CD4-positive, alpha-beta T cell treated with Interleukin-21 for 1 hour (primary cell): ENCODE results near the gene LRFN4.

Experiments
- DNase-seq: peaks from one replicate; pipeline ENCODE4 v3.0.0-alpha.2; 2020

The LRFN4 gene

GRCh38 chr11:66894141-66894540, 37.3 kb downstream of the LRFN4 start:
- no peak for DNase-seq

DNA sequence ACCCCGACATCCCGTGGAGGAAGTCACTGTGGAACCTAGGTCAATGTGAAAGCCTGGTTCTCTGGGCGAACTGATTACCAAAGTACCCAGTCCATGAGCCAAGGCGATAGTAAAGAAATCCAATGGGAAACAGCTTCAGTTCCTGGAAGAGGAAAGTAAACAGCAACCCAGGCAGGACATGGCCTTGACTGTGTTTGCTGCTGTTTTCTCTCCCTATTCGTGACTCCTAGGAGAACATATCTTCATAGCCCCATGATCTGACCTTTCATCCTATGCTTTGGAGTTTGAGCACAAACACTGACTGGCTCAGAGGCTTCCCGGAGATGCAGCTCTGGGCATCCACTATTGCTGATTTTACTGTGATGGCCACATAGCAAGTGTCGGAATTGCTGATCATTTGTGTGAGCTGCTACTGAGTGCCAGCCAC, 45.1 kb downstream of the LRFN4 start:
- no peak for DNase-seq

- DNase-seq: no peak
Observed at GRCh38 chr11:66902486-66903177, 45.8 kb downstream of the LRFN4 start.

GRCh38 chr11:66904055-66904454, 47.2 kb downstream of the LRFN4 start:
- no peak for DNase-seq

DNA sequence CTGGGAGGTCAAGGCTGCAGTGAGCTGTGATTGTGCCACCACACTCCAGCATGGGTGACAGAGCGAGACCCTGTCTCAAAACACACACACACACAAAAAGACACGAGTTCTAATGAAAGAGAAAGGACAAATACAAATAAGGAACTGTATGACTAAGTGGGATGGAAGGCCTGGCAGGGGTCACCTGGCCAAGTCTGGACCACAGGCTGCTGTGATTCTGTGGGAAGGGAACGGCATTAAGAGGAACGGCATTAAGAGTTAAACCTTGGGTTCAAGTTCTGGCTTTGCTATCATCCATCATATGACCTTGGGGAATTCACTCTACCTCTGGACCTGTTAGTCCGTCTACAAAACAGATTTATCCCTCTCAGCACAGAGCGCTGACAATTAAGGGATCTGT, 47.7 kb downstream of the LRFN4 start:
- no peak for DNase-seq

- DNase-seq: no peak
Observed at GRCh38 chr11:66904981-66905521, 48.2 kb downstream of the LRFN4 start.

DNA sequence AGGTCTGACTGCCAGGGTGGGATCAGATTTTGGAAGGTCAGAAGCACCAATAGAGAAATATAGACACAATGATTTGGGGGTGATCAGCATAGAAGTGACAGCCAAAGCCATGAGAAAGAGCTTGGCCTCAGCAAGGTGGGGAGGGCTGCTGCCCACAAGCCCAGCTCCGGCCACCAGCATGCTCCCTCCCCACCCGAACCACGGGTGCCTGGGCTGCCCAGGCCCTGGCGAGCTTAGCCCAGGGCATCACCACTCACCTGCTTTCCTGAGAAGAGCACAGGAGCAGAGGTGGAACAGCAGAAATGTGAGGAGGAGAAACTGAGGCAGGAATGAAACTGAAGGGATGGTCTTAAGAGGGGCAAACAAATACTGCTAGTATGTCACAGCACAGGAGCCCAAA, 48.8 kb downstream of the LRFN4 start:
- no peak for DNase-seq

DNA sequence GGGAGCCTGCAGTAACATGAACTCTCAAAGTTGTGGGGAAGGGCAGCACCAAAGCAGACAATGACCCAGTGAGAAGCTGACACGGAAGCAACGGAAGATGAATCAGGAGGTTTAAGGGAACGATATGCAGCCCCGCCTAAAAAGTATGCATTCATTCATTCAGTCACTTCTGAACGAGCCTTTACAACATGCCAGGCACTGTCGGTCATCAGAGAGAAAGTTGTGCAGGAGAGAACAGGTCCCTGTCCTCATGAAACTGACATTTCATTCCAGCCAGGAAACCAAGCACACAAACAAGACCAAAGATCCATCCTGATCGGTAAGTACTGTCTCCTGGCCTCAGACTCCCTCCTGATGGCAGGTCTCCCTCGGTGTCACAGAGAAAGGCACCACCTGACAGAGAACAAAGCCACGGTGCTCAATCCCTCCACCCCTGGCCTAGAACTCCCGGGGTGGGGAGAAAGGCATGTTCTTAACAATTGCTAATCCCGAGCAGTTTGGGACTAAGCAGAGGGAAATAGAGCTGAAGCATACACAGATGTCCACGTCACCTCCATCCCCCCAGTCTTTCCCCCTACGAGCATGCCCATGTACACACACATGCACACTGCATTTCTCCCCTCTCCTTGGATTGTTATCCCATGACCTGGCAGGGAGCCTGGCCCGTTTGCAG, 49.3 kb downstream of the LRFN4 start:
- no peak for DNase-seq

DNA sequence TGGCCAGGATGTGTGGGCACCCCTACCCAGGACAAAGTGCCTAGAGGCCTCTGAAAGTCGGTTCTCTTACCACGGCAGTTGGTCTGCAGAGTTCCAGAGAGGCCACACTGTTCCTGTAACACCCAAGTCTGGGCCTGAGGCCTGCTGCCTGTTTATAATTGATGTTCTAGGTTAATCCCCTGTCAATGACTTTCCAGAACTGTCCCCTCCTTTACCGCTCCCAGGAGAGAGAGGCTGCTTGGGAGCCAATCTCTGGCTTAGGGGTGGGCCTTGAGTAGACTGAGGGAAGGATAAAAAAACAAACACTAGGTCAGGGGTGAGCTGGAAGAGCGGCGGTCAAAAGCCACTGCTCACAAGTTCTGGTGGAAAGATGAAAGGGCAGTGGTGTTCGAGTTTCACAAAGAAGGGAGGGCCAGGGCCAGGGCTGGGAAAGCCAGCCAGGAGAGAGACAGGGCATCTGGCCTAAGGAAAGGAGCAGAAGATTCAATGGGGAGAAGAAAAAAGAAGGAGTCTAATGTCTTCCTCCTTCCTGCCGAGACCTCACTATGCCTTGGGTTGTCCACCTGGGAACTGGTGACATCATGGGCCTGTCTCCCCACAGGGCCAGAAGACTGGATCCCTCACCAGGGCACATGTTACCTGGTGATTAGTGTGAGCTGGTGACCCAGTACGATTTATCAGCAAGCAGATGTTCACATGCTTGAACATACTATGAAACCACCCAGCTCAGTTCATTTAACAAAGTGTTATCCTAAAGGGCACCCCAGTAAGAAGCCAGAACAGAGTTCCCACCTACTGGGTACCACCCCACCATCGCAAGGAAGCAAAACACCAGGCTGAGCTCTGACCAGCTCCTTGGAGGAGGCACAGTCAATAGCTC, 51.1 kb downstream of the LRFN4 start:
- no peak for DNase-seq

- DNase-seq: no peak
Observed at GRCh38 chr11:66909181-66909580, 52.3 kb downstream of the LRFN4 start.

- DNase-seq: no peak
Observed at GRCh38 chr11:66910016-66910415, 53.2 kb downstream of the LRFN4 start.
